HAP-1 (cell line): ENCODE data around the gene ZNF532.

Experiments used
- DNase-seq, 2 experiments: peaks; one replicate each; pipeline ENCODE4 v3.0.0-alpha.2; 2016 to 2020; ENCODE audit warnings: low spot score in 2 of 2
- H3K27me3 ChIP-seq: fragments of 250-450 bp; sonication (Bioruptor Pico); 2 replicates; pipeline ENCODE4 v1.5.1; 2020; ENCODE audit warnings: low read depth, mild to moderate bottlenecking, moderate library complexity
- H3K36me3 ChIP-seq: fragments of 250-450 bp; sonication (Bioruptor Pico); replicated peaks from 2 replicates; pipeline ENCODE4 v1.5.1; 2020; ENCODE audit warnings: mild to moderate bottlenecking
- H3K4me1 ChIP-seq: fragments of 250-450 bp; sonication (Bioruptor Pico); 2 replicates; pipeline ENCODE4 v1.5.1; 2020; ENCODE audit warnings: mild to moderate bottlenecking
- H3K4me3 ChIP-seq: fragments of 250-450 bp; sonication (Bioruptor Pico); 2 replicates; pipeline ENCODE4 v1.5.1; 2020; ENCODE audit warnings: mild to moderate bottlenecking, moderate library complexity
- H3K9me3 ChIP-seq: fragments of 250-450 bp; sonication (Bioruptor Pico); 2 replicates; pipeline ENCODE4 v1.5.1; 2020; ENCODE audit warnings: mild to moderate bottlenecking, moderate library complexity
- in situ Hi-C: fragments of 300-500 bp; cut with MboI; formaldehyde crosslinking; loops from 3 replicates; pipeline ENCODE4 v1.14.3; 2020; ENCODE audit warnings: low sequenced_read_pairs, inconsistent platforms, mixed read lengths

ZNF532 gene

GRCh38 chr18:58937071-58937886 lies 72.6 kb downstream of the ZNF532 start:
- Histone ChIP-seq H3K36me3 (no peaks in the 10 kb centered on the region), H3K9me3 (no peaks in the 10 kb centered on the region)
- in situ Hi-C loops, result no loop called here

GRCh38 chr18:58937887-58938267 lies 73.2 kb downstream of the ZNF532 start:
- in situ Hi-C loops, result no loop called here
- DNase-seq, result no peak
- H3K4me3 ChIP-seq, result no peak overlapping the region
- H3K36me3 ChIP-seq, result no peaks in the 10 kb centered on the region
- H3K27me3 ChIP-seq, result 0 out of 2 replicates have a peak, but pooled peaks cover 4% of the 10 kb centered on the region
- no peaks in the 10 kb centered on the region for H3K9me3 ChIP-seq
- peaks cover 4% of the 10 kb centered on the region; the same call in 1 of the 2 replicates for H3K4me1 ChIP-seq

More at GRCh38 chr18:58937071-58937886, 72.6 kb downstream of the ZNF532 start:
- peaks cover 4% of the 10 kb centered on the region; the same call in 1 of the 2 replicates for H3K4me1 ChIP-seq
- no peak overlapping the region for H3K4me3 ChIP-seq
- 0 out of 2 replicates have a peak, but pooled peaks cover 4% of the 10 kb centered on the region for H3K27me3 ChIP-seq
- DNase-seq, result no peak

- Histone ChIP-seq H3K36me3 (no peaks in the 10 kb centered on the region), H3K4me3 (no peak overlapping the region), H3K4me1 (peaks cover 10% of the 10 kb centered on the region), H3K27me3 (no peaks in the 10 kb centered on the region), H3K9me3 (no peaks in the 10 kb centered on the region)
- DNase-seq, result no peak
- in situ Hi-C loops, result no loop called here
Observed at GRCh38 chr18:58941426-58942099, 76.9 kb downstream of the ZNF532 start.

GRCh38 chr18:58943896-58944295 lies 79.2 kb downstream of the ZNF532 start:
- Histone ChIP-seq H3K36me3 (no peaks in the 10 kb centered on the region), H3K4me3 (no peak overlapping the region), H3K4me1 (peaks cover 7% of the 10 kb centered on the region), H3K9me3 (no peaks in the 10 kb centered on the region), H3K27me3 (no peaks in the 10 kb centered on the region)
- in situ Hi-C loops, result no loop called here
- DNase-seq, result no peak

DNA sequence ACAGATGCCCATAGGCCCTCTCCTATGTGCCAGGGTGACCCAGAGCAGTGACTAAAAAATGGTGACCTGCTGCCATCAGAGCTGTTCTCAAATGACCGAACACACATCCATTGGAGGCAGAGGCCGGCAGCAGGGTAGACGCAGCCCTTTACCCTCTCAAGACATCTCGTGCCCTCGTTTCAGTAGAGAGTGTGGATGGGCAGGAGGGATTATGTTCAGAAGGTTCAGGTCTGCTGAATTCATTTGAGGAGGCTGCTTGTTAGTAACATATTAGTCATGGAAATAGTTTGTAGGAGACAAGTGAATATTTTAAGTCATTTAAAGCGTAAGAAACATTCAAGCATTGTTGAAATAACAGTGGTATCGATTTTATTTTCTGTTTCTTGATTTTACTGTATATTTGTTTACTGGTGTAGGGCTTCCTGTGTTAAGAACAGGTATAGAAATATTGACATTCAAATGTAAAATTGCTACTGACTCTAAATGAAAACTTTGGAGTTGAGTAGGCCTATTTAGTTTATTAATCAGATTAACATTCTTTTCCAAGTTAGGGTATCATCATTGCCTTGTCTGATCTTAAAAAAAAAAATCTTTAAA lies 82.6 kb downstream of the ZNF532 start:
- H3K4me1 ChIP-seq, result peaks cover 7% of the 10 kb centered on the region
- H3K4me3 ChIP-seq, result no peak overlapping the region
- no peaks in the 10 kb centered on the region for H3K9me3 ChIP-seq
- no peaks in the 10 kb centered on the region for H3K27me3 ChIP-seq
- in situ Hi-C loops, result no loop called here
- DNase-seq, result no peak
- H3K36me3 ChIP-seq, result no peaks in the 10 kb centered on the region

GRCh38 chr18:58949031-58949430 lies 84.4 kb downstream of the ZNF532 start:
- in situ Hi-C loops, result no loop called here
- H3K4me1 ChIP-seq, result peaks cover 11% of the 10 kb centered on the region

DNA sequence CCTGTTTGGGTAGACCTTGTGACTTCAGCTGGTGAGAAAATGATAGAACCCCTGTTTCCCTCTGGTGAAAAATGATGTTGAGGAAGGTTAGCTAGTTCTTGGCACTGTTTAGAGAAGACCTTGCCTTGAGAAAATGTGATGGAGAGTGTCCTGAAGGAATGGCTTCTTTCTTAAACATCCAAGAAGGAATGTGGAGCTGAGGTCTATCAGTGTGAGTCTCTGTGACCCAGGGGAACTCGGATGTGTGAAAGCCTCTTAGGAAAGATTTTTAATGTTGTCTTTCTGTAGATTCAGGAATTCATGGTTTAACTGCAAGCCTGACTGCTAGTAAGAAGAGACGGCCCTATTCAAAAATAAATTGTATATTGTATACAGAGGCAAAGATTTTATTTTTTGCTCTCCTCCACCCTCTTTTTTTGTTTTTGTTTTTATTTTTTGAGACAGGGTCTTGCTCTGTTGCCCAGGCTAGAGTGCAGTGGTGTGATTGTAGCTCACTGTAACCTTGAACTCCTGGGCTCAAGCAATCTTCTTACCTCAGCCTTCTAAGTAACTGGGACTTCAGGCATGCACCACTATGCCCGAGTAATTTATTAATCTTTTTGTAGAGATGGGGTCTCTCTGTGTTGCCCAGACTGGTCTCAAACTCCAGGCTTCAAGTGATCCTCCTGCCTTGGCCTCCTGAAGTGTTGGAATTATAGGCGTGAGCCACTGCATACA lies 87.5 kb downstream of the ZNF532 start:
- no peaks in the 10 kb centered on the region for H3K27me3 ChIP-seq
- peaks cover 4% of the 10 kb centered on the region; the same call in 1 of the 2 replicates for H3K4me1 ChIP-seq
- no peaks in the 10 kb centered on the region for H3K36me3 ChIP-seq
- in situ Hi-C loops, result no loop called here
- H3K4me3 ChIP-seq, result no peak overlapping the region
- DNase-seq, result no peak
- H3K9me3 ChIP-seq, result no peaks in the 10 kb centered on the region

More at GRCh38 chr18:58949031-58949430, 84.4 kb downstream of the ZNF532 start:
- no peak for DNase-seq
- Histone ChIP-seq H3K36me3 (no peaks in the 10 kb centered on the region), H3K9me3 (no peaks in the 10 kb centered on the region), H3K4me3 (no peak overlapping the region), H3K27me3 (no peaks in the 10 kb centered on the region)

DNA sequence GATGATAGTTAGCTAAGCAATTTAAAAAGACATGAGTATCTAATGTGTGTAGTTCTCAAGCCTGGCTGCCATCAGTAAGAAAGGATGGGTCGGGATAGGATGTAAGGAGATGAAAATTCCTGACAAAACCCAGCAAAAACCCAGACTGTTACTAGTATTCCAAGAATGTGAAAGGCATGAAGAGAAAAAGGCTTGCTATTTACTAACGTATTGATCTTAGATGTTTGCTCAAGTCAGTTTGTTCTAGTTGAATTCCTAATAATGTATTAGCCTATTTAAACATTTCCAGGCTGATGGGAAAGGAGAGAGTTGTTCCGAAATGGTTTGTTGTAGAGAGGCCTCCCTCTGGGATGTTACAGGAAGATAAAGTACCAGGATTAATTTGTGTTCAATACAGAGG lies 88.2 kb downstream of the ZNF532 start:
- in situ Hi-C loops, result no loop called here
- no peak overlapping the region for H3K4me3 ChIP-seq
- DNase-seq, result no peak
- no peaks in the 10 kb centered on the region for H3K27me3 ChIP-seq
- peaks cover 4% of the 10 kb centered on the region; the same call in 1 of the 2 replicates for H3K4me1 ChIP-seq
- no peaks in the 10 kb centered on the region for H3K9me3 ChIP-seq
- no peaks in the 10 kb centered on the region for H3K36me3 ChIP-seq

DNA sequence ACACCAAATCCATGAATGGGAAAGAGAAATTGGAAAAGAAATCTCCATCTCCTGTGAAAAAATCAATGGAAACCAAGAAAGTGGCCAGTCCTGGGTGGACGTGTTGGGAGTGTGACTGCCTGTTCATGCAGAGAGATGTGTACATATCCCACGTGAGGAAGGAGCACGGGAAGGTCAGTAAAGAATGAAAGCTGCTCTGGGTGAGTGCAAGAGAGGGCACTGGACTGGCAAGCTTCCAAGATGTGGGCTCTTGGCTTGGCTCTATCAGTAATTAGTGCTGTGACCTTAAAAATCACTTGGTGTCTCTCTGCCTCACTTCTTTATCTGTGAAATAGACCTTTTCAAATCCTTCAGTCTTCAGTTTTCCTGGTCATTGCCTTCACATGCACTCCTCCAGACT lies 89.0 kb downstream of the ZNF532 start:
- Histone ChIP-seq H3K4me1 (peaks cover 4% of the 10 kb centered on the region; the same call in 1 of the 2 replicates), H3K4me3 (no peak overlapping the region), H3K27me3 (no peaks in the 10 kb centered on the region), H3K36me3 (no peaks in the 10 kb centered on the region), H3K9me3 (no peaks in the 10 kb centered on the region)
- no peak for DNase-seq
- in situ Hi-C loops, result no loop called here

GRCh38 chr18:58955001-58955400 lies 90.3 kb downstream of the ZNF532 start:
- Histone ChIP-seq H3K4me1 (peaks cover 4% of the 10 kb centered on the region; the same call in 1 of the 2 replicates), H3K4me3 (no peak overlapping the region), H3K27me3 (no peaks in the 10 kb centered on the region), H3K36me3 (no peaks in the 10 kb centered on the region), H3K9me3 (no peaks in the 10 kb centered on the region)
- DNase-seq, result no peak
- in situ Hi-C loops, result no loop called here

- Histone ChIP-seq H3K4me1 (peaks cover 4% of the 10 kb centered on the region; the same call in 1 of the 2 replicates), H3K4me3 (no peak overlapping the region), H3K9me3 (no peaks in the 10 kb centered on the region), H3K36me3 (no peaks in the 10 kb centered on the region), H3K27me3 (no peaks in the 10 kb centered on the region)
- no peak for DNase-seq
- in situ Hi-C loops, result no loop called here
Observed at GRCh38 chr18:58955738-58956137, 91.1 kb downstream of the ZNF532 start.

DNA sequence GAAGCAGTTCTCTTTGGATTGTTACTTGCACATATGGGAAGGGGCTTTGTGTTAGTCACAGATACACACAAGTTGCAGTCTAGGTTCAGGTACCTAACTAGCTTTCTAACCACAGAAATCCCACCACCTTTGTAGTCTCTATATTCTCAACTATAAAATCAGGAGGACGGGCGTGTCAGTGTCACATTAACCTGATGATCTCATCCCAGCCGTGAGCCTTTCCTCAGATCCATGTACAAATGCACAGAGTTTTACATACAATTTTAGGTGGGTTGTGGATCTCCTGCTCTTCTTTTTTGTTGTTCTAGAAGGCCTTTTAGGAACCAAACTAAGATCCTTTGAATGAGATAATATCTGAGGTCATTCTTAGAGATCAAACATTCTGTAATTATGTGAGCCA lies 94.0 kb downstream of the ZNF532 start:
- Histone ChIP-seq H3K4me3 (no peak overlapping the region), H3K9me3 (no peaks in the 10 kb centered on the region), H3K27me3 (no peaks in the 10 kb centered on the region), H3K36me3 (no peaks in the 10 kb centered on the region), H3K4me1 (no peaks in the 10 kb centered on the region; the same call in 1 of the 2 replicates)
- no peak for DNase-seq
- in situ Hi-C loops, result no loop called here

DNA sequence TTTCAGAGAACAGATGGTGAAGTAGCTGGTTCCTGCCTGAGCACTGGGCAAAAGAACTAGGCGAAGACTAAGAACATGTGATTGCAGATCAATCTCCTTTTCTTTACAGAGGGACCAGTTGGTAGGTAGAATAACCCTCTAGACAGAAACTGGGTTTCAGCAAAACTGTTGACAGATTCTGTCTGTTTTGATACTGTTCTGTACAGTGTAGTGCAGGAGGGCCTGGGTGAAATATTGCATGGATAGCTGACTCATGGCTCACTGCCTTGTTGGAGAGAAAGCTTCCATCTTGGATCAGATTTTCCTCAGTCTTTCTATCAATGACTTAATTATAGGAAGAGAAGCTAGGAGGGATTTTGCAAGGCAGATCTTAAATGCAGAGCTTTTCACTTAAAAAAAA lies 95.8 kb downstream of the ZNF532 start:
- no peaks in the 10 kb centered on the region for H3K27me3 ChIP-seq
- no peak for DNase-seq
- no peaks in the 10 kb centered on the region for H3K36me3 ChIP-seq
- H3K9me3 ChIP-seq, result no peaks in the 10 kb centered on the region
- no peak overlapping the region for H3K4me3 ChIP-seq
- no peaks in the 10 kb centered on the region for H3K4me1 ChIP-seq
- in situ Hi-C loops, result no loop called here
